MCF 10A (cell line): ENCODE measurements around the gene TRIM65. TPM values are rescaled to one million over a fixed set of nuclear protein-coding genes. Genes with fewer than 3 reads are reported as not detected.

ENCODE experiments used
- BruUV-seq: library from RNA; stranded (reverse); fragments of 400-500 nt; replicated peaks from 2 replicates; lab custom pipeline; 2021; lab: Mats Ljungman, UMichigan
- CTCF ChIA-PET: fragments of 300-600 bp; sonication (Branson Sonifier 250); formaldehyde crosslinking; extraction: SDS; loops from one replicate; lab custom pipeline; 2021; ENCODE audit warnings: antibody characterized with exemption, inconsistent platforms; lab: Yijun Ruan, JAX
- POLR2A ChIA-PET: fragments of 300-600, 350-650 bp; sonication (Branson Sonifier 250); formaldehyde crosslinking; extraction: SDS; loops from one replicate; lab custom pipeline; 2020; ENCODE audit warnings: antibody characterized with exemption, inconsistent platforms; lab: Yijun Ruan, JAX
- DNase-seq: peaks from one replicate; pipeline ENCODE4 v3.0.0-alpha.2; 2018; ENCODE audit not compliant: unreplicated experiment
- H3K27ac Mint-ChIP-seq: one replicate; pipeline ENCODE4 v1.8.0; 2022; ENCODE audit warnings: mild to moderate bottlenecking, low read depth, mixed read lengths; ENCODE audit not compliant: unreplicated experiment
- H3K27me3 Mint-ChIP-seq: one replicate; pipeline ENCODE4 v1.8.0; 2022; ENCODE audit warnings: mixed read lengths; ENCODE audit not compliant: insufficient read depth, unreplicated experiment
- H3K36me3 Mint-ChIP-seq: one replicate; pipeline ENCODE4 v1.8.0; 2022; ENCODE audit warnings: mild to moderate bottlenecking, moderate library complexity, mixed read lengths; ENCODE audit not compliant: insufficient read depth, unreplicated experiment
- H3K4me1 Mint-ChIP-seq: one replicate; pipeline ENCODE4 v1.8.0; 2022; ENCODE audit warnings: mixed read lengths; ENCODE audit not compliant: insufficient read depth, unreplicated experiment
- H3K4me3 Mint-ChIP-seq: one replicate; pipeline ENCODE4 v1.8.0; 2022; ENCODE audit warnings: mild to moderate bottlenecking, moderate library complexity, mixed read lengths; ENCODE audit not compliant: unreplicated experiment
- H3K9me3 Mint-ChIP-seq: one replicate; pipeline ENCODE4 v1.8.0; 2022; ENCODE audit warnings: mixed read lengths; ENCODE audit not compliant: unreplicated experiment
- intact Hi-C: fragments of 100-400 bp; cut with micrococcal nuclease; formaldehyde crosslinking; loops from 2 replicates; pipeline ENCODE4 v1.14.1; 2022
- total RNA-seq: library from RNA; stranded (reverse); gene quantifications from 2 replicates; pipeline ENCODE4 v1.2.3, GENCODE V29; 2022
- TF ChIP-seq, protein P1 (sequence below): fragments of 200-600 bp; IDR thresholded peaks from one replicate; pipeline ENCODE4 v1.8.0; 2022; ENCODE audit warnings: antibody characterized with exemption, mild to moderate bottlenecking; ENCODE audit not compliant: unreplicated experiment

TRIM65 gene
- total RNA-seq, 1 experiment from 2014 or later: 15.9 TPM

DNA sequence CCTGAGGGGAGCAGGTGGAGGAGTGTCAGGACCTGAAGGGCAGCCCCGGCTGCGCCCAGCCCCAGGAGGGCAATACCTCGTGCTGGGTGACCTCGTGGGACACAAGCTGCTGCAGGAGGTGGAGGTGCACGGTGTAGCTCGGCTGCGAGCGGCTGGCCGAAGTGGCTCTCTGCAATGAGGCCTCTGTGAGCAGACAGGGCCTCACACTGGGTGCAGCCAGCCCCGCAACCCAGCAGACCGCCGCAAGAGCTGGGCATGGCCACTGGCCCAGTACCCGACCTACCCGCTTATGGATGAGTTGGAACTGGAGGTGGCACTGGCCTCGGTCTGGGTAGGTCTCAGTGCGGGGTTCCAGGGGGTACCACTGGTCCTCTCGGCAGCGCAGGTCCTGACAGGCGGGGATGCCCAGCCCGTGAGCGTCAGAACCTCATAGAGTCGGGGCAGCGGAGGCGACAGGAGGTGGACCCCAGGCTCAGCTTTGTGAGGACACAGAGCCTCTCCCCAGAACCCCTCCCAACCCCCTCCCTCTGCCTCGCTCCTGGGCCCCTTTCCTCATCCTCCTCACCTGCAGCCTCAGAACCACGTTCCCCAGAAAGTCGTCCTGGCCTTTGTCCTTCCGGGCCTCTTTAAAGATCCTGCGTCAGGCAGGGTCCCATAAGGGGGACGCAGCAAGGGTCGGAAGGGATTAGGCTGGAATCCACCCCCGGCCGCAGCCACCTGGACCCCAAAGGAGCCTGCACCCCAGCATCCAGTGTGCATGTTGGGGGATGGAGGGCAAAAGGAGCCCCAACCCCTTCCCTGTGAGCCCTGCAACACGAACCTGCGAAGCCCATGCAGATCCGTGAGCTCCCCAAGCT is 56.6 kb downstream of the TRIM65 start:
- H3K36me3 Mint-ChIP-seq: peaks cover under 1% of the 10 kb centered on the region
- intact Hi-C loops: no loop called here
- POLR2A ChIA-PET: interaction anchor here (0.6 to 0.7 kb wide), 2 partner anchors 168 to 263 kb away, joined by 3 read pairs; partner anchors contain the start of gene EXOC7

More for the DNA sequence above, 56.6 kb downstream of the TRIM65 start:
- CTCF ChIA-PET: interaction anchor here (0.6 kb wide), 1 partner anchor 166 kb away, joined by 3 read pairs; no protein-coding TSS in a partner anchor
- H3K9me3 Mint-ChIP-seq: no peaks in the 10 kb centered on the region
- H3K27ac Mint-ChIP-seq: no peak overlapping the region
- DNase-seq: no peak
- H3K4me3 Mint-ChIP-seq: no peak overlapping the region
- no peaks in the 10 kb centered on the region for H3K27me3 Mint-ChIP-seq
- H3K4me1 Mint-ChIP-seq: peaks cover 2% of the 10 kb centered on the region
- BruUV-seq: no TSS peak
- TF ChIP-seq, protein P1, sequence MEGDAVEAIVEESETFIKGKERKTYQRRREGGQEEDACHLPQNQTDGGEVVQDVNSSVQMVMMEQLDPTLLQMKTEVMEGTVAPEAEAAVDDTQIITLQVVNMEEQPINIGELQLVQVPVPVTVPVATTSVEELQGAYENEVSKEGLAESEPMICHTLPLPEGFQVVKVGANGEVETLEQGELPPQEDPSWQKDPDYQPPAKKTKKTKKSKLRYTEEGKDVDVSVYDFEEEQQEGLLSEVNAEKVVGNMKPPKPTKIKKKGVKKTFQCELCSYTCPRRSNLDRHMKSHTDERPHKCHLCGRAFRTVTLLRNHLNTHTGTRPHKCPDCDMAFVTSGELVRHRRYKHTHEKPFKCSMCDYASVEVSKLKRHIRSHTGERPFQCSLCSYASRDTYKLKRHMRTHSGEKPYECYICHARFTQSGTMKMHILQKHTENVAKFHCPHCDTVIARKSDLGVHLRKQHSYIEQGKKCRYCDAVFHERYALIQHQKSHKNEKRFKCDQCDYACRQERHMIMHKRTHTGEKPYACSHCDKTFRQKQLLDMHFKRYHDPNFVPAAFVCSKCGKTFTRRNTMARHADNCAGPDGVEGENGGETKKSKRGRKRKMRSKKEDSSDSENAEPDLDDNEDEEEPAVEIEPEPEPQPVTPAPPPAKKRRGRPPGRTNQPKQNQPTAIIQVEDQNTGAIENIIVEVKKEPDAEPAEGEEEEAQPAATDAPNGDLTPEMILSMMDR: no peak

Other genes with a start within 250 kb of the TRIM65 start
- gene RECQL5, start 229.8 kb downstream of the TRIM65 start, total RNA-seq: 36.3 and 47.9 TPM in 2 replicates
- 108 and 123 TPM in 2 replicates for gene SAP30BP, start 229.6 kb downstream of the TRIM65 start, total RNA-seq
- 727 and 1,054 TPM in 2 replicates for gene ITGB4, start 175.5 kb downstream of the TRIM65 start, total RNA-seq
- gene GALK1, start 131.8 kb downstream of the TRIM65 start, total RNA-seq: 8.7 and 9.8 TPM in 2 replicates
- 12.3 and 16.0 TPM in 2 replicates for gene UNK, start 112.1 kb downstream of the TRIM65 start, total RNA-seq
- 3.5 and 7.6 TPM in 2 replicates for gene UNC13D, start 52.5 kb downstream of the TRIM65 start, total RNA-seq
- 55.7 and 97.9 TPM in 2 replicates for gene WBP2, start 41.6 kb downstream of the TRIM65 start, total RNA-seq
- gene TRIM47, start 18.4 kb downstream of the TRIM65 start, total RNA-seq: 23.6 and 25.7 TPM in 2 replicates
- gene MRPL38, start 7.9 kb upstream of the TRIM65 start, total RNA-seq: 97.9 and 111 TPM in 2 replicates
- gene FBF1, start 44.1 kb upstream of the TRIM65 start, total RNA-seq: 14.0 and 18.8 TPM in 2 replicates
- gene ACOX1, start 82.2 kb upstream of the TRIM65 start, total RNA-seq: 23.4 and 26.0 TPM in 2 replicates
- gene TEN1, start 82.3 kb upstream of the TRIM65 start, total RNA-seq: 13.0 and 15.4 TPM in 2 replicates
- gene CDK3, start 103.9 kb upstream of the TRIM65 start, total RNA-seq: 5.3 and 5.7 TPM in 2 replicates
- gene EVPL, start 130.4 kb upstream of the TRIM65 start, total RNA-seq: 7.7 and 8.1 TPM in 2 replicates
- gene SRP68, start 175.6 kb upstream of the TRIM65 start, total RNA-seq: 80.8 and 106 TPM in 2 replicates
- gene GALR2, start 177.8 kb upstream of the TRIM65 start, total RNA-seq: 0.37 TPM in 1 of 2 replicates, not detected in the other
- not detected in 2 replicates for gene ZACN, start 182.2 kb upstream of the TRIM65 start, total RNA-seq
- gene EXOC7, start 206.8 kb upstream of the TRIM65 start, total RNA-seq: 80.8 and 106 TPM in 2 replicates
- gene FOXJ1, start 244.3 kb upstream of the TRIM65 start, total RNA-seq: not detected in 2 replicates